ENCODE data around the gene HSPA6.
"Not testable (repeated sequence)": the region's sequence is repeated elsewhere in the genome, so short reads cannot be mapped to it uniquely, and the experiment has no call there.

DNA sequence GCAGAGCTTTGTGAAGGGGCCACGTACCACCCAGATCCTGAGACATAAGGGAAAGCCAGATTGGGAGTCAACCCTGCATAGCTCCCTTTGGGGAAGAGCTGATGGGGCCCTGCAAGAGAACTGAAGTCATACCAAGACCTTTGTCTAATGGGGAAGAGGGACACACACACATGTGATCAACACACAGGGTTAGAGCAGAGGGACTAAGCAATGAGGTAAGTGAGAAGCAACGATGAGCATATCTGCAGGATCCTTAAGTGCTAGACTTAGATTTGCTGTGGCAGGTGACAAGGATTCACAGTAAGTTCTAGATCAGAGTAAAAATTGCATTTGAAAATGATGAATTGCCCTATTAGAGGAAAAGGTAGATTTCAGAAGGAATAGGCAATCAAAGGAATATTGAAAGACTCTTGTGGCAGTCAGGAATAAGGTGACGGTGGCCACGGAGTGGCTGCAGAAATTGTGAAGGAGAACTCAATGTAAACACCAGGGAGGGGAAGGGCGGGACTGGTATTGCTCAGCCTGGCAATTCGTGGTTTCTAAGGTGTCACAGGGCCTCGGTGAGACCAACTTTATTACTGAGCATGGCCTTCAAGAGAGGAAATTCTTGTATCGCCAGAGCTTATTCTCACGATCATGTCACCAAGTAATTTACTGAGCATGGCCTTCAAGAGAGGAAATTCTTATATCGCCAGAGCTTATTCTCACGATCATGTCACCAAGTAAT, 20.8 kb downstream of the HSPA6 start:
- TF ChIP-seq CTCF, POLR2A (IDR thresholded peaks at IDR 0.05): not testable (repeated sequence)
